Thyroid gland (tissue), 4 donors: Measurements from ENCODE around the gene PRPF8. TPM values are rescaled to one million over a fixed set of nuclear protein-coding genes. Genes with fewer than 3 reads are reported as not detected.

ENCODE experiments used
- DNase-seq, 2 donors: peaks; one replicate each; pipeline ENCODE4 v3.0.0-alpha.2; 2019
- H3K27ac ChIP-seq, 3 donors: fragments of 200-600 bp; sonication (generic); 1 replicate in 2 of 3; 2 replicates in 1 of 3; pipeline ENCODE4 v1.5.1; 2016 to 2019; ENCODE audit warnings: mild to moderate bottlenecking in 1 of 3, moderate library complexity in 1 of 3
- H3K27me3 ChIP-seq: fragments of 200-600 bp; sonication (generic); one replicate; pipeline ENCODE4 v1.5.1; 2019
- H3K36me3 ChIP-seq, 2 donors: fragments of 200-600 bp; sonication (generic); one replicate each; pipeline ENCODE4 v1.5.1; 2016 to 2019
- H3K4me1 ChIP-seq, 2 donors: fragments of 200-600 bp; sonication (generic); one replicate each; pipeline ENCODE4 v1.5.1; 2017 to 2019
- H3K4me3 ChIP-seq, 3 donors: fragments of 200-600 bp; sonication (generic); replicated peaks in 1 of 3; 1 replicate in 2 of 3; 2 replicates in 1 of 3; pipeline ENCODE4 v1.5.1; 2016; ENCODE audit warnings: mild to moderate bottlenecking in 1 of 3
- H3K9me3 ChIP-seq: fragments of 200-600 bp; sonication (generic); one replicate; pipeline ENCODE4 v1.5.1; 2017
- CTCF ChIP-seq, 6 experiments: fragments of 200-600 bp in 3 of 6; fragments of 450-650 bp in 3 of 6; sonication (generic) in 3 of 6; IDR thresholded peaks; one replicate each; pipeline ENCODE4 v1.5.1; 2016 to 2019; ENCODE audit warnings: antibody characterized with exemption in 6 of 6, mild to moderate bottlenecking in 2 of 6, inconsistent platforms in 1 of 6, moderate library complexity in 1 of 6
- POLR2A ChIP-seq, 2 donors: fragments of 450-650 bp; IDR thresholded peaks; one replicate each; pipeline ENCODE4 v1.6.1; 2017; ENCODE audit warnings: antibody characterized with exemption in 2 of 2, mild to moderate bottlenecking in 2 of 2, moderate library complexity in 1 of 2
- WGBS, 2 donors: methylation state at CpG; one replicate each; pipeline ENCODE4 v1.1.5; 2017; 5-methylcytosine and 5-hydroxymethylcytosine counted together
- intact Hi-C: fragments of 100-400 bp; cut with DNase I; formaldehyde crosslinking; loops from one replicate; pipeline ENCODE4 v1.15.1; 2023
- microRNA counts, 2 donors: library from miRNA; unstranded; fragments of <30 nt; microRNA quantifications; one replicate each; lab custom pipeline; 2016 to 2017
- small RNA-seq: library from RNA; depleted of rRNA; stranded (forward); fragments of <200 nt; gene quantifications from one replicate; pipeline ENCODE3, GENCODE V24; 2016
- total RNA-seq, 4 donors: library from RNA; depleted of rRNA; stranded (reverse); fragments of >200 nt; gene quantifications; one replicate each; pipeline ENCODE4 v1.2.3, GENCODE V29; 2016

Gene PRPF8
- total RNA-seq, 4 donors from 2014 or later = 181 to 256 (median 242) TPM

DNA sequence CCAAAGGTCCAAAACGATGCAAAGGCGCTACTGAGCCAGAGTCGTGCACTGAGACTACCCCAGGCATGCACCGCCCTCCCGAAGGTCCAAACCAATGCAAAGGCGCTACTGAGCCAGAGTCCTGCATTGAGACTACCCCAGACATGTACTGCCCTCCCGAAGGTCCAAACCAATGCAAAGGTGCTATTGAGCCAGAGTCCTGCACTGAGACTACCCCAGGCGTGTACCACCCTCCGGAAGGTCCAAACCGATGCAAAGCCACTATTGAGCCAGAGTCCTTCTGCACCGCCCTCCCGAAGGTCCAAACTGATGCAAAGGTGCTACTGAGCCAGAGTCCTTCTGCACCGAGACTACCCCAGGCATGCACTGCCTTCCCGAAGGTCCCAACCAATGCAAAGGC, 83.1 kb downstream of the PRPF8 start:
- intact Hi-C loops = no loop called here
- H3K36me3 ChIP-seq = no peaks in the 10 kb centered on the region

More for the DNA sequence above, 83.1 kb downstream of the PRPF8 start:
- Histone ChIP-seq H3K27me3 (no peaks in the 10 kb centered on the region), H3K4me3 (no peak overlapping the region), H3K27ac (no peak overlapping the region), H3K9me3 (no peaks in the 10 kb centered on the region), H3K4me1 (peaks cover 19% of the 10 kb centered on the region in 2 donors)
- no peak for TF ChIP-seq CTCF (IDR thresholded peaks at IDR 0.05)
- no peak for TF ChIP-seq POLR2A (IDR thresholded peaks at IDR 0.05)
- DNase-seq = no peak
- WGBS, 2 donors = 93 to 96% methylated on average over 11 to 13 of the region's 14 CpGs

MicroRNAs encoded within 50 kb of the gene (microRNA counts, 767-probe panel; counts per million panel counts)
- 3,688 to 7,110 counts per million in 2 donors for microRNA hsa-miR-22-3p (lab: Ali Mortazavi, UCI)

Small RNA genes lying within 50 kb of the gene (small RNA-seq; reads per million reads assigned to genes)
- not detected for gene RN7SL105P

Other genes starting within 250 kb of the PRPF8 start
- gene CRK, start 228.6 kb downstream of the PRPF8 start, total RNA-seq = 100 to 1,000 TPM in 2 of 4 donors, 10 to 100 TPM in 2; 89.6 to 140 (median 98.7) TPM
- 100 to 1,000 TPM; 103 to 145 (median 121) TPM for gene MYO1C, start 192.2 kb downstream of the PRPF8 start, total RNA-seq
- gene INPP5K, start 168.3 kb downstream of the PRPF8 start, total RNA-seq = 100 to 1,000 TPM; 124 to 285 (median 158) TPM
- gene PITPNA, start 122.1 kb downstream of the PRPF8 start, total RNA-seq = 10 to 100 TPM; 49.9 to 64.7 (median 54.2) TPM
- 10 to 100 TPM; 17.5 to 28.2 (median 23.9) TPM for gene SLC43A2, start 56.0 kb downstream of the PRPF8 start, total RNA-seq
- 10 to 100 TPM; 31.6 to 52.0 (median 35.5) TPM for gene SCARF1, start 39.1 kb downstream of the PRPF8 start, total RNA-seq
- gene RILP, start 35.0 kb downstream of the PRPF8 start, total RNA-seq = 100 to 1,000 TPM in 3 of 4 donors, 10 to 100 TPM in 1; 67.5 to 140 (median 124) TPM
- 1 to 10 TPM; 1.7 to 5.6 (median 3.7) TPM for gene TLCD2, start 25.5 kb upstream of the PRPF8 start, total RNA-seq
- gene WDR81, start 39.8 kb upstream of the PRPF8 start, total RNA-seq = 10 to 100 TPM; 25.6 to 31.0 (median 30.3) TPM
- 1 to 10 TPM; 4.3 to 9.7 (median 7.1) TPM for gene SERPINF2, start 58.0 kb upstream of the PRPF8 start, total RNA-seq
- gene SERPINF1, start 77.2 kb upstream of the PRPF8 start, total RNA-seq = 1,000 to 10,000 TPM in 1 of 4 donors, 100 to 1,000 TPM in 3; 289 to 1,632 (median 420) TPM
- 10 to 100 TPM; 19.3 to 21.9 (median 20.4) TPM for gene SMYD4, start 145.0 kb upstream of the PRPF8 start, total RNA-seq
- gene RPA1, start 145.1 kb upstream of the PRPF8 start, total RNA-seq = 10 to 100 TPM; 24.0 to 37.2 (median 26.4) TPM